GM19025 (cell line): Measurements from ENCODE around the gene LPAR2.
"Not testable (repeated sequence)": the region's sequence is repeated elsewhere in the genome, so short reads cannot be mapped to it uniquely, and the experiment has no call there.

Source experiments
- ATAC-seq: cut with Tn5 transposase; IDR thresholded peaks from one replicate; pipeline ENCODE4 v1.9.1; 2021; ENCODE audit warnings: mild to moderate bottlenecking, low read depth, moderate library complexity; ENCODE audit not compliant: unreplicated experiment

LPAR2 gene

DNA sequence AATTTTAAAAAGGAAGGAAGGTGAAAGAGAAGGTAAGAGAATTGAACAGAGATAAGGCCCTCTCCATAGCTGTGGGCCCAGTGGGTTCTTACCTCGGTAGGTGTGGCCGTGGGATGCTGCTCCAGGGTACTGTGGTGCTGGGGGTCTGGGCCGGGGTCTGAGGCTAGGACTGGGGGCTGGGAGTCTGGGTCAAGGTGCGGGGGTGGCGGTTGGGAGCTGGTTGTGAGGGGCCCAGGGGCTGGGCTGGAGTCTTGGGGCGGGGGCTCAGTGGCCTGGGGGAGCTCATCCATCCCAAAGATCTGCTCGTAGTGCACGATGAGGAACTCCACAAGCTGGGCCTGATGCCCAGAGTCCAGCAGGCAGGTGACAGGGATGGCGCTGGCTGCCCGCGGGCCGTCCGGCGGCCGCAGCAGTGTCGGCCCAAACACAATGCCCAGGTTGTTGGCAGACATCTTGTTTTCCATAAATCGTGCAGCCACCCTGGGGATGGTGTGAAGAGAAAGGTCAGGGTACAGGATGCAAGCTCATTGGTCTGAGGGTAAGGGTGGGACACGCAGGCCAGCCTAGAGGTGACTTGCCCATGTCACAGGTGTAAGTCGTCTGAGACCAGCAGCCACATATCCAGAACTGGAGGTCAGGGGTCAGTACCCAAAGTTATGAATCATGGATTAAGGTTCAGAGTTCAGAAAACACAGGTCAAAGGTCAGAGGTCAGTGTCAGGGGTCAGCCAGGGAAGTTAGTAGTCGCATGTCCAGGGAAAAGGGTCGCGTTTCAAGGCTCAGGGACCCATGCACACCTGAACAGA, 5.9 kb upstream of the LPAR2 start:
- ATAC-seq = no peak

- no peak for ATAC-seq
Observed at GRCh38 chr19:19632661-19633060, 4.6 kb upstream of the LPAR2 start.

DNA sequence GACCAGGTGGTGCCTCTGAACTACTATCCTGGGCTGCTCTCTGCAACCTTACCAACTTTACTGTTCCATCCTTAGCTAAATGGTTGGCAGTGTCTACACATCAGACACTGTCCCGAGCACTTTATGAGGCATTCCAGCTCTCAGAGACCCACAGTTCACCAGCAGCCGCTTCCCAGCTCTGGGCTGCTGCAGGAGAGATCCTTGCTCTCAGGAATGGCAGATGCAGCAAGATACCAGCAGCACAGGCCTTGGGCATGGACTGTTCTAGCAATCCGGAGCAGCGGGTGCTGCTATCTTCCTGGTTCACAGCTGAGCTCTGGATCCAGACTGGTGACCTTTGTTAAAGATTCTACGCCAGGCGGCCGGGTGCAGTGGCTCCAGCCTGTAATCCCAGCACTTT, 3.3 kb upstream of the LPAR2 start:
- no peak for ATAC-seq

DNA sequence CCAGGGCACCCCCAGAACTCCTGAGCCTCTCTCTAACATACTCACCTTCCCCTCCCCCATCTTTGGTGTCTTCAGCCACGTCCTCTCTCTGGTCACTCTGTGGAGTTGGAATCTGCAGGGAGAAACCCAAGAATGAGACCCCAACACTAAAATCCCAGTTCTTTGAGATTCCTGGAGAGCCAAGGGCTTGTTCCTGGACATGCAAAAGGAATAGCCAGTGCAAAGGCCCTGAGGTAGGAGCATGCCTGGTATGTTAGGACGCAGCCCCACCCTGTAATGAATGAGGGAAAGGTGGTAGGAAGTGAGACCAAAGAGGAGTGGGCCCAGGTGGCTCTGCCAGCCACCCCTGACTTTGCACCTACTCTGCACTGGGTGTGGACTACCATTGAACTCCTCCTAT, 2.4 kb upstream of the LPAR2 start:
- no peak for ATAC-seq

GRCh38 chr19:19630062-19630414, 2.0 kb upstream of the LPAR2 start:
- no peak for ATAC-seq

DNA sequence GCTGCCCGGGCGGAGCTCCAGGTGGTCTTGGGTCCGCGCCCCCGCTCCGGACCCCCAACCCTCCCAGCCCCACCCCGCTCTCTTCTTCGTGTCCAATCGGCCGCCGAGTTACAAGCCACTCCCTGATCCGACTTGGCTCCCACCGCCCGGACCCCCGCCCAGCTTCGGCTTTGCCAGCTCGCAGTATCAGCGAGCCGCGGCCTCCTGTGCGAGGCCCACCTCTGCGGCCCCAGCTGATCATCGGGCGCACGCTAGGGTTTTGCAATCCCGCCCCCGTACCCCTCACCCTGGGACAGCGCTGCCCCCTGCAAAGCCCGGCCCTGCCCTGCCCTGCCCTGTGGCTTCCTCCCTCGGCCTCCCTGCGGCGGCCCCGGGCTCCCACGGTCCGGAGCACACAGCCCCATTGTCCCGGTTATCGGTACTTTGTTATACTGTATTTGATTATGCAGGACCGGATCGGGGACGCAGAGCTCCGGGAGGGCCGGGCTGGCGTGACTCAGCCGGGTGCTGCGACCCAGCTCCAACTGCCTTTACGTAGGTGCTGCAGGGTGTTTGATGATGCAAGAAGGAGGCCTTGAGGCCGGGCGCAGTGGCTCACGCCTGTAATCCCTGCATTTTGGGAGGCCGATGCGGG, 598 bp upstream of the LPAR2 start:
- peak; percentile 8 for ATAC-seq

- ATAC-seq = no peak
Observed at GRCh38 chr19:19626516-19627472, 1.2 kb downstream of the LPAR2 start.

GRCh38 chr19:19624032-19624570, 3.9 kb downstream of the LPAR2 start:
- no peak for ATAC-seq

DNA sequence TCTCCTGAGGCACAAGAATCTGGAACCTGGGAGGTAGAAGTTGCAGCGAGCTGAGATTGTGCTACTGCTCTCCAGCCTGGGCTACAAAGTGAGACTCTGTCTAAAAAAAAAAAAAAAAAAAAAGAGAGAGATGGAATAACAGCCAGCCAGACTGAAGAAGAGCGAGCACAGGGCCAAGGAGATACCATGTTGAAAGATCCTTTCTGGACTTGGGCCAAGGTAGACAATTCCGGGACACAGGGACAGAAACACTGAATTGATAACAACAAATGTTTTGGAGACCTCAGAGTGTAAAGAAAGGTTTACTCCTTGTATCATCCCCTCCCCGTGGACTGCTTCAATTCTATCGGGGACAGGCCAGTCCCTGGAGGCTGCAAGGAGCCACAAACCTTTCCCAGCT, 4.6 kb downstream of the LPAR2 start:
- no peak for ATAC-seq

DNA sequence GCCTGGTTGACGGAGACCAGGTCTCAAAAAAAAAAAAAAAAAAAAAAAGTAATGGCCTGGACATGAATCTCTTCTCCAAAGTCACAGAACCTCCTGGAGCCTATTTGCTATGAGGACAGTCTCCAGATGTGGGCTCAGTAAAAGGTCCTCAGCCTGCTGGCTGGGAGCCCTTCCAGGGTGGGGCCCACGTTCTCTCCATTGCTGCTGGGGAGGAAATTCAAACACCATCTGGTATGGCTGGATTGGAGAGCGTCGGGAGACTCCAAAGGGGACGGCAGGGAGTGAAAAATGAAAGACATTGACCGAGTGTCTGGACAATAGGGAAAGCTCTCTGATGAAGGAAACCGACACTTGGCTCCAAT, 8.2 kb downstream of the LPAR2 start:
- ATAC-seq = no peak

DNA sequence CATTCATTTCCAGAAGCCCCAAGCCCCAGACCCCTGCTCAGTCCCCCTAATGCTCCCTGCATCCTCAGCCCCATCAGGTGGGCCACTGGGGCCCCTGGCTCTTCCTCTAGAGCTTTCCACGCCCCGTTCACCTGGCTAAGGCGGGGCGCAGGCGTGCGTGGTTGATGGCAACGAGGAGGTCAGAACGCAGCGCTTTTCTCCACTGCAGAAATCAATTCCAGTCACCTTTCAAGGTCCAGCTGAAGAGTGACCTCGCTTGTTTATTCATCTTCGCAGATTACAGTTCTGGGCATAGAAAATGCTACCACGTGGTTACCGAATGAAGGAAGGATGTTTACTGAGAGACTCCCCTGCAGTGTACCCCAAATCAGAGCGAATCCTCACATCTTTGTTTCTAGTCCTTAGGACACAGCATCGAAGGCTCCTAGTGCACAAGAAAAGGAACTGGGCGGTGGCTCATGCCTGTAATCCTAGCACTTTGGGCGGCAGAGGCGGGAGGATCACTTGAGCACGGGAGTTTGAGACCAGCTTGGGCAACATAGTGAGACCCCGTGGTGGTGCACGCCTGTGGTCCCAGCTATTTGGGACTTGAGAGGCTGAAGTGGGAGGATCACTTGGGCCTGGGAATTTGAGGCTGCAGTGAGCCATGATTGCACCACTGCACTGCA, 8.7 kb downstream of the LPAR2 start:
- ATAC-seq = no peak

GRCh38 chr19:19618219-19619051, 9.6 kb downstream of the LPAR2 start, which contains the start of gene PBX4:
Gene PBX4 (minus strand): TSS chr19:19618687. CDS start chr19:19618629, 58 bp downstream.
- ATAC-seq = peak; percentile 97

GRCh38 chr19:19615086-19615485, 12.9 kb downstream of the LPAR2 start:
- ATAC-seq = no peak

GRCh38 chr19:19613506-19613905, 14.5 kb downstream of the LPAR2 start:
- ATAC-seq = no peak

DNA sequence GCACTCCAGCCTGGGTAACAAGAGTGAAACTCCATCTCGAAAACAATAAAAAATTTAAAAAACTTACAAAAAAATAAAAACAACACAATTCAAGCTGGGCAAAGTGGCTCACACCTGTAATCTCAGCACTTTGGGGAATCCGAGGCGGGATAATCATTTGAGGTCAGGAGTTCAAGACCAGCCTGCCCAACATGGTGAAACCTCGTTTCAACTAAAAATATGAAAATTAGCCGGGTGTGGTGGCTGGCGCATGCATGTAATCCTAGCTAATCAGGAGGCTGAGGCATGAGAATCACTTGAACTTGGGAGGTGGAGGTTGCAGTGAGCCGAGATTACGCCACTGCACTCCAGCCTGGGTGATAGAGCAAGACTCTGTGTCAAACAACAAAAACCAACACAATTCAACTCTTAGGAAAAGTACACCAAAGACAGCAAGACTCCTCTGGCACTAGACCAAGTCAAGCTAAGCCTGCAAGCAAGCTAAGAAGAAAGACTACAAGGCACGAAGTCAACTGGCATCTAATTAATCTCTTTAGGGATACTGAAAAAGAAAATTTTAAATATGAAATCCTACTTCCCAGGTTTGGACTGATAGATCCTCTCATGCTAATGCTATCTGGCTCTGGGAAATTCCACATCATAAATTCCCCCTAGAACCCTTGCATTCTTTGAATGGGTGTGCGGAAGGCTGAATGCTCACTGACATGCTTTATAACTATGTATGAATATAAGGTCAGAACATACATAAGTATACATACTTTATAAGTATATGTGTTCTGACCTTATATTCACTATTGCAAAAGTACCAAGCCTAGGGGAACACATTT, 17.4 kb downstream of the LPAR2 start:
- ATAC-seq = no peak

DNA sequence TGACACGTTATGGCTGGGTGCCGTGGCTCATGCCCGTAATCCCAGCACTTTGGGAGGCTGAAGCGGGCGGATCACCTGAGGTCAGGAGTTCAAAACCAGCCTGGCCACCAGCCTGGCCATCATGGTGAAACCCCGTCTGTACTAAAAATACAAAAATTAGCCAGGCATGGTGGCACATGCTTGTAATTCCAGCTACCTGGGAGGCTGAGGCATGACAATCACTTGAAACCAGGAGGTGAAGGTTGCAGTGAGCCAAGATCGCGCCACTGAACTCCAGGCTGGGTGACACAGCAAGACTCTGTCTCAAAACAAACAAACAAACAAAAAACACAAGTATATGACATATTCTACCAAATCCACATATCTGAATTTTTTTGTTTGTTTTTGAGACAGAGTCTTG, 21.3 kb downstream of the LPAR2 start:
- not testable (repeated sequence) for ATAC-seq

DNA sequence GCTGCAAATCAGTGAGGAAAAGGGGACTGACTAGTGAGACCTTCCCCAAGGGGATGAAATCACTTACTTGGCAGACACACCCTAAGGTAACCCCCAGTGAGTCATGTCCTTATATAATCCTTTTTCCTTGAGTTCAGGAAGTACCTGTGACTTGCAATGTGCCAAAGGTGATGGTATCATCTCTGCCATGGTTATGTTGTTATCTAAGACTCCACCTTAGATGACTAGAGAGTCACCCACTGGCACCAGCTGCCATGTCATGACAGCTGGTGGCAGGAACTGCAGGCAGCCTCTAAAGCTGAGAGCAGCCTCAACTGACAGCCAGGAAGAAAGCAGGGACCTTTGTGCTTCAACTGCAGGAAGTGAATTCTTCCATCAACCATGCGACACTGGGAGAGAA, 22.0 kb downstream of the LPAR2 start:
- ATAC-seq = no peak

DNA sequence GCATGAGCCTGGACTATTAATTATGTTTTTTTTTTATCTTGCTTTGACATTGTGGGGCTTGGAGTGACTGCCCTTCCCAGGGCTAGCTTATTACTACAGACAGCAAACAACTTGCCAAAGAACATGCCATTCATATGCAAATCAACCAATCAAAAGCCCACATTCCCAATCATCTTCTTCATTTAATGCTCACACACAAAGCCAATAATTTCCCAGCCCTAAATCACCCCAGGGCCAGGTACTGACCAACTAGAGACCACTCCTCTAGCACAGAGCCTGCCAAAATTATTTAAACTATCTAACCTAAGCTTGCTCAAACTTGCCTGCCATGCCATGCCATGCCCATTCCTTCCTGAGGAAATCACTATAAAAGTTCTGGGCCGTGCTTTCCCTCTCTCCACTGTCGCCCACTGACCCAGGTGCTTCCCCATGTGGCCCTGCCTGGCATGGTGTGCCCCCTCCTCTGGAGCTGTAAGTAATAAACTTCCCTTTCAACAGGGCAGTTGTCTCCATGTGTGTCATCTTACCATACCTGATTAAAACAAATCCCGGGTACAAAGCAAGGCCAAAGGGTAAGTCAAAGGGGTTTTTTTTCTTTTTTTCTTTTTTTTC, 25.2 kb downstream of the LPAR2 start:
- ATAC-seq = no peak
